K562 (cell line): ENCODE measurements around the gene CMPK1. TPM values are rescaled to one million over a fixed set of nuclear protein-coding genes. Genes with fewer than 3 reads are reported as not detected.

Experiments
- COPS2 ChIP-seq: fragments of 450-650 bp; conservative IDR thresholded peaks from 2 replicates; pipeline ENCODE4 v1.6.1; 2016; ENCODE audit warnings: mild to moderate bottlenecking, moderate library complexity
- IRF2 ChIP-seq: sonication (generic); formaldehyde crosslinking; IDR thresholded peaks from 2 replicates; pipeline ENCODE4 v1.8.1; 2022; ENCODE audit warnings: mild to moderate bottlenecking, missing genetic modification reagents
- MAFG ChIP-seq: fragments of 450-650 bp; conservative IDR thresholded peaks from 2 replicates; pipeline ENCODE4 v1.6.1; 2016; ENCODE audit warnings: missing genetic modification characterization, missing compliant biosample characterization
- NFE2L1 ChIP-seq: fragments of 450-650 bp; IDR thresholded peaks from 2 replicates; pipeline ENCODE4 v1.6.1; 2016; ENCODE audit warnings: missing genetic modification characterization, low read depth, mild to moderate bottlenecking, missing compliant biosample characterization, moderate library complexity, borderline replicate concordance
- polyA plus RNA-seq, 8 experiments: library from polyadenylated mRNA; depleted of rRNA in 4 of 8; stranded (reverse) in 5 of 8; unstranded in 3 of 8; fragments of >200 nt; fragmentation: Nextera tagmentation in 2 of 8; fragmentation: Illumina TruSeq in 1 of 8; extraction: Ambion mirVana in 2 of 8; extraction: Trizol in 1 of 8; gene quantifications; 2 replicates each; pipeline versions ENCODE4 v1.2.1 to v1.2.3, GENCODE V29; 2011 to 2014; ENCODE audit warnings: inconsistent platforms in 1 of 8, missing spikeins in 1 of 8
- total RNA-seq, 7 experiments: library from RNA; depleted of rRNA in 6 of 7; stranded (reverse); fragments of >200 nt in 6 of 7; fragmentation: Illumina TruSeq in 2 of 7; extraction: Trizol in 2 of 7; gene quantifications; 2 replicates each; pipeline versions ENCODE4 v1.2.1 to v1.2.3, GENCODE V29; 2011 to 2021; ENCODE audit warnings: low replicate concordance in 1 of 7
- TF ChIP-seq, protein P1 (sequence below): fragments of 250-450 bp; sonication (Bioruptor Pico); IDR thresholded peaks from 2 replicates; pipeline ENCODE4 v1.5.1; 2021; ENCODE audit warnings: mild to moderate bottlenecking
- TF ChIP-seq, protein P2 (sequence below): sonication (generic); formaldehyde crosslinking; IDR thresholded peaks from 2 replicates; pipeline ENCODE4 v1.8.0; 2022; ENCODE audit warnings: mild to moderate bottlenecking, missing genetic modification reagents, borderline replicate concordance
- TF ChIP-seq, protein P3 (sequence below), 2 experiments: fragments of 450-650 bp in 1 of 2; sonication (generic) in 1 of 2; formaldehyde crosslinking in 1 of 2; IDR thresholded peaks; 2 replicates each; pipeline versions ENCODE4 v1.7.1 to v1.9.0; 2016 to 2022; ENCODE audit warnings: inconsistent platforms in 1 of 2, mild to moderate bottlenecking in 1 of 2, missing genetic modification reagents in 1 of 2
- TF ChIP-seq, protein P4 (sequence below), 2 experiments: fragments of 150-350 bp in 1 of 2; IDR thresholded peaks; 2 replicates each; pipeline ENCODE4 v1.6.1; 2012 to 2016; ENCODE audit warnings: low read depth in 2 of 2, low read length in 2 of 2, mild to moderate bottlenecking in 1 of 2, moderate library complexity in 1 of 2

Gene CMPK1
- total and polyA plus RNA-seq, 9 of the 15 experiments (the other 6 are each of a cell fraction or from before 2014, with no cell fraction given), result 54.5 to 197 (median 116) TPM

DNA sequence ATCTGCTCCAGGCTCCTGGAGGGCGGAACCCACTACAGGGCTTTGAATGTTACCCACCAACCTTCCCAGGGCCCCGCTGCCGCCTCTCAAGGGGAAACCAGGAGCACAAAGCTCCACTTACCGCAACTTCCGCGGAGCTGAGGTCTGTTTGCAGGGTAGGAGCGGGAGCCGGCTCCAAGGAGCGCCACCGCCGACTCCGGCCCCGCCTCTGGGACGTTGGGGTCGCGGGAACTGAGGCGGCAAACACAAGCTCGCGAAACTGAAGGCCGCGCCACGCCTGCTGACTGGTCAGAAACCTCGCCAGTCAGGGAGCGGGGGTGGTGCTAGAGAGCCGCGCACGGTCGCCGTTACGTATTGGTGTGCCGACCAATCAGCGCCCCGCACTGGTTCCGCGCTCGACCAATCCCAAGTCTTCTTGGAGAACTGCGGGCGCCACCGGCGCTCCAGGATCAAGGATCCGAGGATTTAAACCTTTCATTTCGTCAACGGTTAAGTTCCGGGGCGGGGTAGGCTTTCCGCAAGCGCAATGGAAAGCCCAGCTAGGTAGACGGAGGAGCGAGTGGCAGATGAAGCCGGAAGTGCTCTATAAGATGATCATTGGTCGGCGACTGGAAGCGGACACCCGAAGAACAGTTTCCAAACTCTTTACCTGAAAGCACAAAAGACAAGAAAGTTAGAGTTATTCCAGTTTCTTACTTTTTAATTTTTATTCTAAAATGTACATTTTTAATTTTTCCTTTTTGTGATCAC is 19.5 kb upstream of the CMPK1 start, which contains the start of gene STIL (continued):
- TF ChIP-seq, protein P1, sequence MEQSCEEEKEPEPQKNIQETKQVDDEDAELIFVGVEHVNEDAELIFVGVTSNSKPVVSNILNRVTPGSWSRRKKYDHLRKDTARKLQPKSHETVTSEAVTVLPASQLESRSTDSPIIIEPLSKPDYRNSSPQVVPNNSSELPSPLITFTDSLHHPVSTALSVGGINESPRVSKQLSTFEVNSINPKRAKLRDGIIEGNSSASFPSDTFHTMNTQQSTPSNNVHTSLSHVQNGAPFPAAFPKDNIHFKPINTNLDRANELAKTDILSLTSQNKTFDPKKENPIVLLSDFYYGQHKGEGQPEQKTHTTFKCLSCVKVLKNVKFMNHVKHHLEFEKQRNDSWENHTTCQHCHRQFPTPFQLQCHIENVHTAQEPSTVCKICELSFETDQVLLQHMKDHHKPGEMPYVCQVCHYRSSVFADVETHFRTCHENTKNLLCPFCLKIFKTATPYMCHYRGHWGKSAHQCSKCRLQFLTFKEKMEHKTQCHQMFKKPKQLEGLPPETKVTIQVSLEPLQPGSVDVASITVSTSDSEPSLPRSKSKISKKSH, result no peak
- TF ChIP-seq, protein P2, sequence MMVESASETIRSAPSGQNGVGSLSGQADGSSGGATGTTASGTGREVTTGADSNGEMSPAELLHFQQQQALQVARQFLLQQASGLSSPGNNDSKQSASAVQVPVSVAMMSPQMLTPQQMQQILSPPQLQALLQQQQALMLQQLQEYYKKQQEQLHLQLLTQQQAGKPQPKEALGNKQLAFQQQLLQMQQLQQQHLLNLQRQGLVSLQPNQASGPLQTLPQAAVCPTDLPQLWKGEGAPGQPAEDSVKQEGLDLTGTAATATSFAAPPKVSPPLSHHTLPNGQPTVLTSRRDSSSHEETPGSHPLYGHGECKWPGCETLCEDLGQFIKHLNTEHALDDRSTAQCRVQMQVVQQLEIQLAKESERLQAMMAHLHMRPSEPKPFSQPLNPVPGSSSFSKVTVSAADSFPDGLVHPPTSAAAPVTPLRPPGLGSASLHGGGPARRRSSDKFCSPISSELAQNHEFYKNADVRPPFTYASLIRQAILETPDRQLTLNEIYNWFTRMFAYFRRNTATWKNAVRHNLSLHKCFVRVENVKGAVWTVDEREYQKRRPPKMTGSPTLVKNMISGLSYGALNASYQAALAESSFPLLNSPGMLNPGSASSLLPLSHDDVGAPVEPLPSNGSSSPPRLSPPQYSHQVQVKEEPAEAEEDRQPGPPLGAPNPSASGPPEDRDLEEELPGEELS (CRISPR knock-in tag), result no peak
- TF ChIP-seq MAFG (tag), result peak; percentile 31; the same call in 1 of the 2 replicates
- no peak for TF ChIP-seq IRF2 (CRISPR knock-in tag)
- TF ChIP-seq NFE2L1, result no peak
- TF ChIP-seq, protein P3, sequence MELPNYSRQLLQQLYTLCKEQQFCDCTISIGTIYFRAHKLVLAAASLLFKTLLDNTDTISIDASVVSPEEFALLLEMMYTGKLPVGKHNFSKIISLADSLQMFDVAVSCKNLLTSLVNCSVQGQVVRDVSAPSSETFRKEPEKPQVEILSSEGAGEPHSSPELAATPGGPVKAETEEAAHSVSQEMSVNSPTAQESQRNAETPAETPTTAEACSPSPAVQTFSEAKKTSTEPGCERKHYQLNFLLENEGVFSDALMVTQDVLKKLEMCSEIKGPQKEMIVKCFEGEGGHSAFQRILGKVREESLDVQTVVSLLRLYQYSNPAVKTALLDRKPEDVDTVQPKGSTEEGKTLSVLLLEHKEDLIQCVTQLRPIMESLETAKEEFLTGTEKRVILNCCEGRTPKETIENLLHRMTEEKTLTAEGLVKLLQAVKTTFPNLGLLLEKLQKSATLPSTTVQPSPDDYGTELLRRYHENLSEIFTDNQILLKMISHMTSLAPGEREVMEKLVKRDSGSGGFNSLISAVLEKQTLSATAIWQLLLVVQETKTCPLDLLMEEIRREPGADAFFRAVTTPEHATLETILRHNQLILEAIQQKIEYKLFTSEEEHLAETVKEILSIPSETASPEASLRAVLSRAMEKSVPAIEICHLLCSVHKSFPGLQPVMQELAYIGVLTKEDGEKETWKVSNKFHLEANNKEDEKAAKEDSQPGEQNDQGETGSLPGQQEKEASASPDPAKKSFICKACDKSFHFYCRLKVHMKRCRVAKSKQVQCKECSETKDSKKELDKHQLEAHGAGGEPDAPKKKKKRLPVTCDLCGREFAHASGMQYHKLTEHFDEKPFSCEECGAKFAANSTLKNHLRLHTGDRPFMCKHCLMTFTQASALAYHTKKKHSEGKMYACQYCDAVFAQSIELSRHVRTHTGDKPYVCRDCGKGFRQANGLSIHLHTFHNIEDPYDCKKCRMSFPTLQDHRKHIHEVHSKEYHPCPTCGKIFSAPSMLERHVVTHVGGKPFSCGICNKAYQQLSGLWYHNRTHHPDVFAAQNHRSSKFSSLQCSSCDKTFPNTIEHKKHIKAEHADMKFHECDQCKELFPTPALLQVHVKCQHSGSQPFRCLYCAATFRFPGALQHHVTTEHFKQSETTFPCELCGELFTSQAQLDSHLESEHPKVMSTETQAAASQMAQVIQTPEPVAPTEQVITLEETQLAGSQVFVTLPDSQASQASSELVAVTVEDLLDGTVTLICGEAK (IDR thresholded peaks at IDR 0.05), result peak; percentile 82
- TF ChIP-seq, protein P3 (CRISPR knock-in tag; IDR thresholded peaks at IDR 0.05), result no peak
- no peak for TF ChIP-seq COPS2
- TF ChIP-seq, protein P4, sequence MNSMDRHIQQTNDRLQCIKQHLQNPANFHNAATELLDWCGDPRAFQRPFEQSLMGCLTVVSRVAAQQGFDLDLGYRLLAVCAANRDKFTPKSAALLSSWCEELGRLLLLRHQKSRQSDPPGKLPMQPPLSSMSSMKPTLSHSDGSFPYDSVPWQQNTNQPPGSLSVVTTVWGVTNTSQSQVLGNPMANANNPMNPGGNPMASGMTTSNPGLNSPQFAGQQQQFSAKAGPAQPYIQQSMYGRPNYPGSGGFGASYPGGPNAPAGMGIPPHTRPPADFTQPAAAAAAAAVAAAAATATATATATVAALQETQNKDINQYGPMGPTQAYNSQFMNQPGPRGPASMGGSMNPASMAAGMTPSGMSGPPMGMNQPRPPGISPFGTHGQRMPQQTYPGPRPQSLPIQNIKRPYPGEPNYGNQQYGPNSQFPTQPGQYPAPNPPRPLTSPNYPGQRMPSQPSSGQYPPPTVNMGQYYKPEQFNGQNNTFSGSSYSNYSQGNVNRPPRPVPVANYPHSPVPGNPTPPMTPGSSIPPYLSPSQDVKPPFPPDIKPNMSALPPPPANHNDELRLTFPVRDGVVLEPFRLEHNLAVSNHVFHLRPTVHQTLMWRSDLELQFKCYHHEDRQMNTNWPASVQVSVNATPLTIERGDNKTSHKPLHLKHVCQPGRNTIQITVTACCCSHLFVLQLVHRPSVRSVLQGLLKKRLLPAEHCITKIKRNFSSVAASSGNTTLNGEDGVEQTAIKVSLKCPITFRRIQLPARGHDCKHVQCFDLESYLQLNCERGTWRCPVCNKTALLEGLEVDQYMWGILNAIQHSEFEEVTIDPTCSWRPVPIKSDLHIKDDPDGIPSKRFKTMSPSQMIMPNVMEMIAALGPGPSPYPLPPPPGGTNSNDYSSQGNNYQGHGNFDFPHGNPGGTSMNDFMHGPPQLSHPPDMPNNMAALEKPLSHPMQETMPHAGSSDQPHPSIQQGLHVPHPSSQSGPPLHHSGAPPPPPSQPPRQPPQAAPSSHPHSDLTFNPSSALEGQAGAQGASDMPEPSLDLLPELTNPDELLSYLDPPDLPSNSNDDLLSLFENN (IDR thresholded peaks at IDR 0.05; ENCODE audit: low read depth in 2 of 2, low read length in 2 of 2), result 0 out of 4 replicates have a peak, but pooled peaks of 1 of the 2 experiments have one; percentile 47
